GM06990 (cell line): ENCODE data around the gene ICAM3.

Experiments
- DNase-seq: peaks from one replicate; pipeline ENCODE4 v3.0.0-alpha.2; 2011; ENCODE audit not compliant: insufficient read length; ENCODE audit errors: extremely low read depth
- H3K27me3 ChIP-seq: replicated peaks from 2 replicates; pipeline ENCODE4 v1.6.0; 2011; ENCODE audit warnings: low read length; ENCODE audit not compliant: control insufficient read depth, insufficient read depth
- H3K36me3 ChIP-seq: 2 replicates; pipeline ENCODE4 v1.5.1; 2011; ENCODE audit warnings: low read length; ENCODE audit not compliant: control insufficient read depth, insufficient read depth
- H3K4me3 ChIP-seq: replicated peaks from 2 replicates; pipeline ENCODE4 v1.5.1; 2011; ENCODE audit warnings: low read depth, mild to moderate bottlenecking, control low read depth, low read length
- CTCF ChIP-seq: IDR thresholded peaks from 2 replicates; pipeline ENCODE4 v1.5.1; 2011; ENCODE audit warnings: low read length, control low read depth, mild to moderate bottlenecking, inconsistent platforms; ENCODE audit not compliant: insufficient read depth, poor library complexity, severe bottlenecking

Gene ICAM3

GRCh38 chr19:10288662-10289166 lies 50.7 kb downstream of the ICAM3 start:
- TF ChIP-seq CTCF, result peak; percentile 2
- Histone ChIP-seq H3K36me3 (peaks cover 17% of the 10 kb centered on the region), H3K27me3 (no peaks in the 10 kb centered on the region), H3K4me3 (peak overlapping the region; percentile 55)
- DNase-seq, result peak; percentile 76

- no peaks in the 10 kb centered on the region for H3K27me3 ChIP-seq
- peak within 1 kb of the TSS; percentile 9 for H3K4me3 ChIP-seq
- peak; percentile 69 for DNase-seq
These were observed 52.4 kb downstream of the ICAM3 start, which contains the start of gene ICAM4 for GRCh38 chr19:10286803-10287737. Gene ICAM4, plus strand, starts transcription at chr19:10286955. Its CDS starts 58 bp downstream, at chr19:10287013.

GRCh38 chr19:10285393-10285792 lies 54.0 kb downstream of the ICAM3 start:
- H3K27me3 ChIP-seq, result no peaks in the 10 kb centered on the region
- TF ChIP-seq CTCF, result no peak
- H3K4me3 ChIP-seq, result no peak overlapping the region
- DNase-seq, result no peak
- peaks cover 23% of the 10 kb centered on the region for H3K36me3 ChIP-seq

More at GRCh38 chr19:10286803-10287737, 52.4 kb downstream of the ICAM3 start, which contains the start of gene ICAM4:
- no peak for TF ChIP-seq CTCF
- H3K36me3 ChIP-seq, result peaks cover 23% of the 10 kb centered on the region

- peaks cover 24% of the 10 kb centered on the region for H3K36me3 ChIP-seq
- no peak overlapping the region for H3K4me3 ChIP-seq
- no peak for DNase-seq
- TF ChIP-seq CTCF, result no peak
- H3K27me3 ChIP-seq, result no peaks in the 10 kb centered on the region
These were observed 54.5 kb downstream of the ICAM3 start for GRCh38 chr19:10284960-10285278.

GRCh38 chr19:10284065-10284959 lies 55.1 kb downstream of the ICAM3 start:
- no peak for TF ChIP-seq CTCF
- no peak for DNase-seq
- no peaks in the 10 kb centered on the region for H3K27me3 ChIP-seq
- H3K36me3 ChIP-seq, result peaks cover 26% of the 10 kb centered on the region
- H3K4me3 ChIP-seq, result no peak overlapping the region
